GM18502 (cell line): Measurements from ENCODE around the gene NAPSA.

ENCODE experiments used
- ATAC-seq: cut with Tn5 transposase; IDR thresholded peaks from one replicate; pipeline ENCODE4 v1.9.1; 2021; ENCODE audit warnings: mild to moderate bottlenecking; ENCODE audit not compliant: unreplicated experiment, poor library complexity

NAPSA gene

DNA sequence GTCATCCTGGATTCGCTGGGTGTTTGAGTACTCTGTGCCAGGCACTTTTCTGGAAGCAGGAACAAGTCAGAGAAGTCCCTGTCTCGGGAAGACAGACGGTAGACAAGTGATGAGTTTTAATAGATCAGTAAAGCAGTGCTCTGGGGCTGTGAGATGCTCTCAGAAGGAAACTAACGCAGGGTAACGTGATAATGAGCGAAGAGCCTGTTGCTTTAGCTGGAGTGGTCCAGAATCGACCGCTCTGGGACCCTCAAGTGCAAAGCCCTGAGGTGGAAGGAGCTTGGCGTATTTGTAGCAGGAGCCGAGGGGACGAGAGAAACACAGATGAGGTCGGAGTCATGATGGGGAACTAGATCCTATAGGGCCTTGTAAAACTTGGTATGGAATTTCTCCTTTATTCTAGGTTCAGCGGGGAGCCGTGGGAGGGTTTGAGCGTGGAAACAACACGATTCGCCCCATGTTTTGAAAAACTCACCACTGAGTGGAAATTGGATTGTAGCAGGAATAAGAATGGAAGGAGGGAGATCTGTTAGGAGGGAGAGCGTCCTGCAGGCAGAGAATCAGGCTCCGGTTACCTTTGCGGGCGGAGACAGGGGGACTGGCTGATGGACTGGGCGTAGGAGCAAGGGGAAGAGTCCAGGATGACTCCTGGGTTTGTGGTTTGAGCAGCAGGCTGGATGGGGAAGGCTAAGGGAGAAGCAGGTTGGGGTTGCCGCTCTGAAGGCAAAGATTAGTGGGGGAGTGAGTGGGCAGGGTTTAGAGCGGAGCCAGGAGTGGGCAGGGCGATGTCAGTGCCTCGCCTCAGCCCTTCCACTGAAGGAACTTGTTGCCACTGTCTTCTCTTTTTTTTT is 19.5 kb upstream of the NAPSA start:
- no peak for ATAC-seq

DNA sequence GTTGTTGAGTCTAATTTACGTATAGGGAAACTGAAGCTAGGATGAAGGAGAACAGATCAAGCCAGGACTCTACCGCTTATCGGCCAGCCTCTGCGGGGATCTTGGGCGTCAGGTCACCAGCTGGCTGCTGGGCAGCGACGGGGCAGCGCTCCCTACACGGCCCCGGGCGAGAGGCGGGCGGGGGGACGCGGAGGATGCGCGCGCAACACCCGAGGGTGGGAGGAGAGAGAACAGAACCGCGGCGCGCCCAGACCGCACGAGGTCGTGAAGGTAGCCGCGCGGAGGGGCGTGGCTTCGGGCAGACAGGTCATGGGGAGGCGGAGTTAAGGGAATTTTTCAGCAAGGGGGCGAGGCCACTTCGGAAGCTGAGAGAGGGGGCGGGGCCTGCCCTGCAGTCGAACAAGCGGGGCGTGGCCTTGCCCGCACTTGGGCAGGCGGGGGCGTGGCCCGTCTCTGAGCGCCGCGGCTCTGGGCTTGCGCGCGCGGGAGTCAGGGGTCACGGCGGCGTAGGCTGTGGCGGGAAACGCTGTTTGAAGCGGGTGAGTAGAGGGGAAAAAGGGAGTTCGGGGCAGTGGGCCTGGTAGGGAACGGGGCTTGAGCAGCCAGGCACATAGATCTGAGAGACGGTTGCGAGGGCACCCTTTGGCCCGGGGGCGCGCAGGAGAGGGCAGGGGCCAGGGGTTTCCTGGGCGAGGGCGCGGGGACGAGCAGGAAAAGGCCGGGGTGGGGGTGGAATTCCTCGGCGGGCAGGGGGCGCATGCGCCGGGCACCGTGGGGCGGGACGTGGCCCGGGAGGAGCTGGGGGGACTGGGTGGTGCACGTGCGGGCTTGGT is 18.6 kb upstream of the NAPSA start, which contains the start of gene POLD1:
POLD1 (plus strand) TSS at position 496 of the 833 bp plus-strand sequence. CDS start 14,505 bp downstream, outside the sequence.
- ATAC-seq = peak; percentile 85

DNA sequence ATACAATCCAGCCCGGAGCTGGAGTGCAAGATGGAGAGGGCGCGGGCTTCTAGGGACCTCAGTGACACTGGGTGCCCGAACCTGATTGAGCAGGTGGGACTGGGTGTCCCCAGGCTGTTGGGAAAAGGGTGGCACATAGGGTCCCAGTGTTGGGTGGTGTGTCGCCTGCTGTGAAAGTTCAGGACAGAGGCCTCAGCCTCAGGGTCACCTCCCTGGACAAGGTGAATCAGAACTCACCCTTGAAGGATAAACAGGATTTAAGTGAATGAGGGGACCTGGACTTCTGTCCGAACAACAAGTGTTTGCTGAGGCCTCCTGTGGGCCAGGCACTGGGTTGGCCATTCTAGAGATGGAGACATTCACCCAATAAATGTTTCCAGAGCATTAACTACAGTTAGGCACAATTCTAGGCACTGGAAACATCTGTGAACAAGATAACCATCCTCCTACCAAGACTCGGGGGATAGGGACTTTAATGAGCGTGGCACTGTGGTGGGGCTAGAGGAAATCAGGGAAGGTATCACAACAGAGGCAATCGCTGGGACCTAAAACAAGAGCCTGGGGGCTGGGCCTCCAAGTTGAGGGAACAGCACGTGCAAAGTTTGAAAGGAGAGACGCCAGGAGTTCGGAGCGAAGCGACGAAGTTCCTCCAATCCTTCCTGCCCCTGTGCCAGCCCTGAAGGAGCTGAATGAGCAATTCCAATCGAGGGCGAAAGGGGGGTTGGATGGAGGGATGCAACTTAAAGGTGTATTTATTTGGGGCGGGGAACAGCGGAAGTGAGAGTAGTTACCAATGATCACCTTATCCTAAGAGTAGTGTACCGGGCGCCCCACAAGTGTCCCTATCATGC is 17.8 kb upstream of the NAPSA start:
- no peak for ATAC-seq

DNA sequence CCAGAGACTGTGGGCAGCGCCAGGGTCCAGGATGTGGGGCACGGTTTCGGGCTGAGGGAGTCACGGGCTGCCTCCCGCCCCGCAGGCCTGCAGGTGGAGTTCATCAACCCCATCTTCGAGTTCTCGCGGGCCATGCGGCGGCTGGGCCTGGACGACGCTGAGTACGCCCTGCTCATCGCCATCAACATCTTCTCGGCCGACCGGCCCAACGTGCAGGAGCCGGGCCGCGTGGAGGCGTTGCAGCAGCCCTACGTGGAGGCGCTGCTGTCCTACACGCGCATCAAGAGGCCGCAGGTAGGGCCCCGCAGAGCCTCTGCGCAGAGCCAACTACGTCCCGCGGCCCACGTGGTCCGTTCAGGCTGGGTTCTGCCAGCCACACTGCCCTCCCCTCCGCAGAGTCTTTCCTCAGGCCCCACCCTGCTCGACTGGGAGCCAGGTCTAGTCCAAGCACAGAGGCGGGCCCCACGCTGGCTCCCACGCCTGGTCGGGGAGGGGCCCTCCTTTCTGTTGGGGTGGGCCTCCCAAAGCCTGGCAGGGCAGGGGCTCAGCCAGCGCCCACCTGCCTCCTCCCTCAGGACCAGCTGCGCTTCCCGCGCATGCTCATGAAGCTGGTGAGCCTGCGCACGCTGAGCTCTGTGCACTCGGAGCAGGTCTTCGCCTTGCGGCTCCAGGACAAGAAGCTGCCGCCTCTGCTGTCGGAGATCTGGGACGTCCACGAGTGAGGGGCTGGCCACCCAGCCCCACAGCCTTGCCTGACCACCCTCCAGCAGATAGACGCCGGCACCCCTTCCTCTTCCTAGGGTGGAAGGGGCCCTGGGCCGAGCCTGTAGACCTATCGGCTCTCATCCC is 16.7 kb upstream of the NAPSA start:
- ATAC-seq = no peak

DNA sequence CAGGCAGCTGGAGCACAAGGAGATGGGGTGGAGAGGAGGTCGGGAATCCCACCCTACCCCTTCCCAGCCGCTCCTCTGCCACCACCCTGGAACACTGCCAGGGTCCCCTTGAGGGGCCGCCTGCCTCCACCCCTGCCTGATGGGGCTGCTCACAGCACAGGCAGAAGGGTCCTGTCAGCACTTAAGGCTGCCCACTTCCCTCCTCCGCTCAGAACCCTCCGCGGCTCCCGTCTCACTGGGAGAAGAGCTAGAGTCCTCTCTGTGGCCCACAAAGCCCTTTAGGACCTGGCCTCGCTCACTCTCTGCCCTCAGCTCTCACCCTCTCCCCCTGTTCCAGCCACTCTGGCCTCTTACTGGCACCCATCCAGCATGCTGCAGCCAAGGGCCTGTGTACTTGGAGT is 15.3 kb upstream of the NAPSA start:
- ATAC-seq = no peak

DNA sequence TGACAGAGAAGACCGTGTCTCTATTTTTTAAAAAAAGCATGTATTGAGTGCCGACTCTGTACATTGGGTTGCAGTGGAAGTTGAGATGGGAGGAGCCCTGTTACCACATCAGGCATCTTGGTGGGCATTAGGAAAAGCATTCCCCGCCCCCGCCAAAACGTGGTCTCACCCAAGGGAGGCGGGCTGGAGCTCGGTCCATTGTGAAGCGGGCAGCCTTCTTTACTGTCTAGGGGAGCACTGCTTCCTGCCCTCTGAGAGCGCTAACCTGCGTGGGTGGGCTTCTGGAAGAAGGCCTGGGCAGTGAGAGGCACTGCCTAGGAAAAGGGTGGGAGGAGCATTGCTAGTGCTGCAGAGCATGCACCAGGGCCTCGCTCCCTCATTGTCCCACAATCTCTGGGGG is 14.7 kb upstream of the NAPSA start:
- ATAC-seq = no peak

DNA sequence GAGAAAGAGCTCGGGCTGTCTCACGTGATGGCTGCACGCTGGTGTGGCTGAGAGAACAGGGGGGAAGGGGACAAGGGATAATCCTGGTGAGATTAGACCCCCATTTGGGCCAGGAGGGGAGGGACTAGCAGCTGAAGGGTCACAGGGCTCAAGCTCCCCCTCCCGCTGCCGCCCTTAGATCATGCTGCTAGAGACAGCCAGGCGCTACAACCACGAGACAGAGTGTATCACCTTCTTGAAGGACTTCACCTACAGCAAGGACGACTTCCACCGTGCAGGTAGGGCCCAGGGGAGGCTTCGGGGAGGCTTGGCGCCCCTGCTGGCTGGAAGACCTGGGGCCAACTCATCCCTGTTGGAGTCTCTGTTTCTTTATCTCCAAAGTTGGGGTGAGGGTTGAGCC is 14.2 kb upstream of the NAPSA start:
- ATAC-seq = no peak

DNA sequence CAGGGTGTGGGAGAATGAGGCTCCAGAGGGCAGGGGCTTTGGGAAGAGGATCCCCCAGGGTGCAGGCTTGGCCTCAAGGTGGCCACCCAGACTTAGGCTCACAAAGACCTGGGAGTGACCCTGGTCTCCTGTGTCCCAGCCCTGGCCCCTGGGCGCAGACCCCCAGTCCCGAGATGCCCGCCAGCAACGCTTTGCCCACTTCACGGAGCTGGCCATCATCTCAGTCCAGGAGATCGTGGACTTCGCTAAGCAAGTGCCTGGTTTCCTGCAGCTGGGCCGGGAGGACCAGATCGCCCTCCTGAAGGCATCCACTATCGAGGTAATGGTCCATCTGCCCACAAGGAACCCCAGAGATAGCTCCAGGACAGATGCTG is 13.4 kb upstream of the NAPSA start:
- no peak for ATAC-seq

DNA sequence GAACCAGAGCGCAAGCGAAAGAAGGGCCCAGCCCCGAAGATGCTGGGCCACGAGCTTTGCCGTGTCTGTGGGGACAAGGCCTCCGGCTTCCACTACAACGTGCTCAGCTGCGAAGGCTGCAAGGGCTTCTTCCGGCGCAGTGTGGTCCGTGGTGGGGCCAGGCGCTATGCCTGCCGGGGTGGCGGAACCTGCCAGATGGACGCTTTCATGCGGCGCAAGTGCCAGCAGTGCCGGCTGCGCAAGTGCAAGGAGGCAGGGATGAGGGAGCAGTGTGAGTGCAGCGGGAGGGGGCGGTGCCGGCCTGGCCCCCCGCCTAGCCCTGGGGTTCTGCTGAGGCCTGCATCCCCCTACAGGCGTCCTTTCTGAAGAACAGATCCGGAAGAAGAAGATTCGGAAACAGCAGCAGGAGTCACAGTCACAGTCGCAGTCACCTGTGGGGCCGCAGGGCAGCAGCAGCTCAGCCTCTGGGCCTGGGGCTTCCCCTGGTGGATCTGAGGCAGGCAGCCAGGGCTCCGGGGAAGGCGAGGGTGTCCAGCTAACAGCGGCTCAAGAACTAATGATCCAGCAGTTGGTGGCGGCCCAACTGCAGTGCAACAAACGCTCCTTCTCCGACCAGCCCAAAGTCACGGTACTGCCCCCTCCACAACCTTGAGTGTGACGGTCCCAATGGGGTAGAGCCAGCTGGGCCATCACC is 12.9 kb upstream of the NAPSA start:
- ATAC-seq = no peak

DNA sequence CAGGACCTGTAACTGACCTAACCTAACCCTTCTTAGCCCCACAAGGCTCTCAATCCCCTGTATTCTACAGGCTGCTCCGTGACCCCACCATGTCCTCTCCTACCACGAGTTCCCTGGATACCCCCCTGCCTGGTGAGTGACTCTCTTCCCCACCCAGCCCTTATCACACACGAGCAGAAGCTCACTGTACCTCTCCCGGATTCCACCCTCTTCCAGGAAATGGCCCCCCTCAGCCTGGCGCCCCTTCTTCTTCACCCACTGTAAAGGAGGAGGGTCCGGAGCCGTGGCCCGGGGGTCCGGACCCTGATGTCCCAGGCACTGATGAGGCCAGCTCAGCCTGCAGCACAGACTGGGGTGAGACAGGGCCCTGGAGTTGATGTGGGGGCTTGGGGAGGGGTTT is 12.1 kb upstream of the NAPSA start:
- no peak for ATAC-seq

DNA sequence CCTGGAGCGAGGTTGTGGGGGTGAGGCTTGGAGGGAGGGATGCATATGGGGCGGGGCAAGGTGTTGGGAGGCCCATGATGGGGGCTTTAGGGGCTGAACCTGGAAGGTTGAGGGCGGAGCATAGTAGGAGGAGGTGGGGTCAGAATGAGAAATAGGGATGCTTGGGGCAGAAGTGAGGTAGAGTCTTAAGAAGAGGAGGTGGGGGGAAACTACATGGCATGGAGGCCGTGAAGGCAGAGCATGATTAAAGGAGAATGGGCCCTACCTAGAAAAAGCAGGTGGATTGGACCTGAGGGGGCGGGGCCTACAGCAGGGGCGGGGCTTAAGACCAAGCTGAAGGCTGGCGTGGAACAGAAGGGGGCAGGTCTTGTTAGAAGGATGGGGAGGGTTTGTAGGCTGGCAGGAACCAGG is 11.6 kb upstream of the NAPSA start:
- peak; percentile 19 for ATAC-seq

DNA sequence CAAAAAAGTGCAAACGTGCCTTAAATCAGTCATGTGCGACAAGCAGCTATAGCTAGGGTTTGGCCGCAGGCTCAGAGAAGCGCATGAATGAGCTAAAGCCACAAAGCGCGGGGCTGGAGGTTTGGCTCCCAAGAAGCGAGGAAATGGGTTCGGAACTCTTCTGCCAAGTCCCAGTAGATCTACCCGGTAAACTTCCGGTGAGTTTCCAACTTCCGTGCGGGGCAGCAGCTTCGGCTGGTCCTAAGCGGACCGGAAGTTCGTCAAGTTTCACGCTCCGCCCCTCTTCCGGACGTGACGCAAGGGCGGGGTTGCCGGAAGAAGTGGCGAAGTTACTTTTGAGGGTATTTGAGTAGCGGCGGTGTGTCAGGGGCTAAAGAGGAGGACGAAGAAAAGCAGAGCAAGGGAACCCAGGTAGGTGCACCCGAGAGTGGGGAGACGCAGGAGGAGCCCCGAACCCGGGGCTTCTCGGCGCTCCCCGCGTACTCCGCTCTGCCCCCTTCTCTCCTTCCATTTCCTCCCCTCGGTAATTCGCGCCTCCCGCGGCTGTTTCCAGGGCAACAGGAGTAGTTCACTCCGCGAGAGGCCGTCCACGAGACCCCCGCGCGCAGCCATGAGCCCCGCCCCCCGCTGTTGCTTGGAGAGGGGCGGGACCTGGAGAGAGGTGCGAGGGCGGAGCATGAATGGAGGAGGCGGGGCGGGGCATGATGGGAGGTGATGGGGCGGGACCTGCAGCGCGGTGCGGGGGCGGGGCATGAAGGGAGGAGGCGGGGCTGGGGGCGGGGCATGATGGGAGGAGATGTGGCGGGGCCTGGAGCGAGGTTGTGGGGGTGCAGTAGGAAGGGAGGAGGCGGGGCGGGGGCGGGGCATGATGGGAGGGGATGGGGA is 11.0 kb upstream of the NAPSA start, which contains the start of gene NR1H2:
NR1H2 (plus strand) TSS at position 292 of the 885 bp plus-strand sequence. CDS start 1,149 bp downstream, outside the sequence.
- ATAC-seq = peak; percentile 85

DNA sequence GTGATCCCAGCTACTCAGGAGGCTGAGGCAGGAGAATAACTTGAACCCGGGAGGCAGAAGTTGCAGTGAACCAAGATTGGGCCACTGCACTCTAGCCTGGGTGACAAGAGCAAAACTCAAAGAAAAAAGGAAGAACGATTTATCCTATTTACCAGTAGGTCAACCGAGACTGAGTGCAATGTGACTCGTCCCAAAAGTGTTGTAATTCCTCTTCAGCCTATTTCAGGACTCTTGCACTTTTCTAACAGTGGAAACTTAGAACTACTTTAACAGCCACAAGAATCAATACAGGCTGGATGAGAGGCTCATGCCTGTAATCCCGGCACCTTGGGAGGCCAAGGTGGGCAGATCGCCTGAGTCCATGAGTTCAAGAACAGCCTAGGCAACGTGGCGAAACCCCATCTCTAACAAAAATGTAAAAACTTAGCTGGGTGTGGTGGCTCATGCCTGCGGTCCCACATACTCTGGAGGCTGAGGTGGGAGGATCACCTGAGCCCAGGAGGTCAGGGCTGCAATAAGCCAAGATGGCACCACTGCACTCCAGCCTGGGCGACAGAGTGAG is 6.6 kb upstream of the NAPSA start:
- no peak for ATAC-seq

DNA sequence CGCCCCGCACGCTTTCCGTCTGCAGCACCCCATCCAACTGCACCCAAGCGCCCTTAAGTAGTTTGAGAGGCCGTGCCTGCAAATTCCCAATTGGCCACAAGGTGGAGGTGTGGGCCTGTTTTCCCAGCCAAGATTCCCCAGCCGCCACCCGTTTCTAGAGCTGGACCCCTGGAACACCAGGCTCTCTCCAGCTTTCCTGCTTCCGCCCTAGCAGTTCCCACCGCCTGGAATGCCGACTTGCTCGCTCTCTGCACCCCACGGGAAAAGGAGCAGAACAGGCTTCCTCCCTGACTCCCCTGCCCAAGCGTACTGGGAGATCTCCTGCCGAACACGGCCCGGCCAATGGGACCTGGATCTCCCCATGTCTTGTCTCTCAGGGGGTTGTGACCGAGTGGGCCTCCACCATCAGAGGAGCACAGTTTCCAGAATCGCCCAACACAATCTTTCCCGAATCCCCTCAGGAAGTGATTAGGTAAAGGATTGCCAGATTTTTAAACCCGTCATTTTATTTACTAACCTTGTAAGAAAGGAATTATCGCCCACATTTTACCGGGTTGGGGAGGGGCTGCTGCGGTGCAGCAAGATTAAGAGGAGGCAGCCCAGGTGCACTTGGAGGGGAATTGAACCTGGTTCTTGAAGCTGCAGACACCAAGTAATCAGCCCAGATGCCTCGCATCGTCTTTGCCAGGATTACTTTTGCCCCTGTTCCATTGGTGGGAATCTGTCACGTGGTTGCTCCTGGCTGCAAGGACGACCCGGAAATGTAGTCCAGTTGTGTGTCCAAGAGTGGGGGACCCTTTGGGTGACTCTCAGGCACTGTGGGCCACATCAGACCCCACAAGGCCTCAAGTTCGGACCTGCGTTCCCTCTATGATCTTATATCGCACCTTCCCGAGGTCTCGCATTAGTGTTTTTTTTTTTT is 3.5 kb upstream of the NAPSA start:
- ATAC-seq = peak; percentile 50

DNA sequence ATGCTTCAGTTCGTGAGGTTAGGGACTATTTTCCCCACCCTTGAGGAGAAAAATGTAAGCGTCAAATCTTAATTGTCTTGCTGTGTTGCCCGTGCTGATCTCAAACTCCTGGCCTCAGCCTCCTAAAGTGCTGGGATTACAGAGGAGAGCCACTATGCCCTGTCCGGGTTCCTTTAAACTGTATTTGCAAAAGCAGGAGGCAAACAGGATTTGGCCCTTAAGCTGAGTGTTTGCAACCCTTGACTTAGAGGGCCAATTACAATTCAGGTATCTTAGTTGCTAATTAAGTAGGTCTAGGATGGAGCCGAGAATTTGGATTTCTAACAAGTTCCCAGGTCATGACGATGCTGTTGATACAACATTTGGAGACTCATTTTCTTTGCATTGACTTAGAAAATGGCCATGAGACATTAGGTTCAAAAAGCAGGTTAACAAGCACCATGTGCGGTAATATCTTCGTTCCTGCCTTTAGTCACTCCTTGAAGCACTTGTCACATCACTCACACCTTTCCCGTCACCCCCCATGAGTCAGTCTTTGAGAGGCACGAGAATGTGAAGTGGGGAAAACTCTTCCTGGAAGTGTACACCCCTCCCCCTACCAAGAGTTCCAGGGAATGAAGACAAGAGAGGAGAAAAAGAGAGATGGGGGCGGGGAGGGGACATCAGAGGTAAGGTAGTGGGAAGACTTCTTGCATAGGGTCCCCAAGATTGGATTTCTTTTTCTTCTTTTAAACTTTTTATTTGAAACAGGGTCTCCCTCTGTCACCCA is 2.6 kb downstream of the NAPSA start:
- ATAC-seq = no peak

DNA sequence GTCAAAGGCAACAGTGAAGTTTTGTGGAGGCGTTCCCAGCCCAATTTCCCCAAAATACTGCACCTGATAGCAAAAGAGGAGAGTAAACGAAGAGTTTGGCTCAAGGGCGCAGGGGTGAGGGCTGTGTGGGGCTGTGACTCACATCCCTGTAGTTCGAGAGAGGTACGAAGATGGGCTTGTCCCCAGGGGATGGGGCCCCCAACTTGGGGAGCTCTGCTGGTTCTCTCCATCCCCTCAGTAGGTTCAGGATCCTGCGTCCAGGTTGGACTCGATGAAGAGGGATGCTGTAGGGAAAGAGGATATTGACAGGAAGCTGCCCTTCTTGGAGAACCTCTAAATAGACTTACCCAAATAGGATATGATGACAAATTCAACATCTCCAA is 3.4 kb downstream of the NAPSA start:
- ATAC-seq = no peak
